NCI-H1048 (cell line): ENCODE results near the gene CCSAP.

Experiments used
- DNase-seq: peaks from one replicate; lab custom pipeline; 2025; lab: John Stamatoyannopoulos, UW

The CCSAP gene

DNA sequence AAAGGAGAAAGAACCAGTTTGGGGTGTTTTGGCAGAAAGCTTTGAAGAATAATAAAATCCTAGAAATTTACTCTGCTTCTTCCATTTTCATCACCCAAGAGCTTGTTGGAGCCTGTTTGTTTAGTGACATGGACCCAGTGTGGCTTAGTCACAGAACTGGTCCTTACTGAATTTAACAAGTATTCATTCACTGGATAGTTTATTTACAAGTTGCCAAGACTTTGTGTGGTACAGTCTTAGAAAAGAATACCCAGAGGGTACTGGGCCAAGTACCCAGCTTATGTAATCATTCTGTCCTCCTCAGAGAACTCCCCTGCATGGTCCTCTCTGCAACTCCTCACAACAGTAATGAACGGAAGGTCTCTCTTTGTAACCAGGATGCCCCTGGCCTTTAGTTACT, 55.6 kb downstream of the CCSAP start:
- DNase-seq = no peak

DNA sequence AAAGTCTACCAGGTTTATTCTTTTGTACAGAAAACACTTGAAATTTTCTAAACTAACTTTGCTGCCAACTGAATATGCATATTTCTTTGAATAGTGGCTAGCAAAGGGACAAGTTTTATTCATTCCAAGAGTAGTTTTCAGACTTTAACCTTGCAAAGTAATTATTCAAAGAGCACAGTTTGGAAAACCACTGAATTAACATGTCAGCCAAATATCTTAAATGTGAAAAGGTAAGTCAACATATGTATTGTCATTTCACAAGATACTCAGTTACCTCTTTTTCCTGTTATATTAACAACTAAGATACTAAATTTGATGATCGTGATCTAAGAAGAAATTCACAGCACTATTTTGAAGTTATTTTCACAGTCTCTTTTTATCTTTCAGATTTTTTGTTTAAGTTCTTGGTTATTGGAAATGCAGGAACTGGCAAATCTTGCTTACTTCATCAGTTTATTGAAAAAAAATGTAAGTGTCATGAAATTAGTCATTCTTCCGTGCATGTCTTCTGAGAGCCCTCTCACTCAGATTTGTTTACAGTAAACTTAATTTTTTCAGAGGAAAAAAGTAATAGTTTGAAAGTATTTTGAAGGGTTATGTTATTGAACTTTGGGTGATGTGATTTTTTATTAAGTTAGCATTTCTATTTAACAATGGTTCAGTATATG, 56.6 kb downstream of the CCSAP start:
- no peak for DNase-seq

DNA sequence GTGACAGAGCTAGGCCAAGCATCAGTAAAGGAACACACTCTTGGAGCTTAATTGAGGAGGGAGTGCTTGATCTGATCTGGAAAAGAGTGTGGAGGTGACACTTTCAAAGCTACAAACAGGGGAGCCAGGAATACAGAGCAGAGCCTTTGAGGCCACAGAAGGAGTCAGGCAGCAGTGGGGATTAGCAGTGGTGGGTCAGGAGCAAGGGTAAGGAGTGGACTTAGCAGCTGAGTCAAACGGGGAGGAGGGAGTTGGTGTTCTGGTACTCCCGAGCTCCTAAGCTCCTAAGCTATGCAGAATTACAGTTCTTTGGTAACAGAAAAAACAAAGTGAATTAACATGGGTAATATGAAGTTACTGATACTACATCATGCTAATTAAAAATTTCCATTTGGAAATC, 57.4 kb downstream of the CCSAP start:
- no peak for DNase-seq

DNA sequence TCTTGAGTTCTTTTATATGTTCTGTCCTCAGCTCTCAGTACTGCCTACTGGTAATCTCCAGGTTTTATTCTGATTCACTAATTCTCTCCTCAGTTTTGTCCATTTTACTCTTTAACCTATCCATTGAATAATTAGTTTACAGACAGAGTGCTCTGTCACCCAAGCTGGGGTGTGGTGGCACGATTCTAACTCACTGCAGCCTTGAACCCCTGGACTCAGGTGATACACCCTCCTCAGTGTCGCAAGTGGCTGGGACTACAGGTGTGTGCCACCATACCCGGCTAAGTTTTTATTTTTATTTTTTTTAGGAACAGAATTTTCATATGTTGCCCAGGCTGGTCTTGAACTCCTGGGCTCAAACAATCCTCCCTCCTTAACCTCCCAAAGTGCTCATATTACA, 58.0 kb downstream of the CCSAP start:
- no peak for DNase-seq

DNA sequence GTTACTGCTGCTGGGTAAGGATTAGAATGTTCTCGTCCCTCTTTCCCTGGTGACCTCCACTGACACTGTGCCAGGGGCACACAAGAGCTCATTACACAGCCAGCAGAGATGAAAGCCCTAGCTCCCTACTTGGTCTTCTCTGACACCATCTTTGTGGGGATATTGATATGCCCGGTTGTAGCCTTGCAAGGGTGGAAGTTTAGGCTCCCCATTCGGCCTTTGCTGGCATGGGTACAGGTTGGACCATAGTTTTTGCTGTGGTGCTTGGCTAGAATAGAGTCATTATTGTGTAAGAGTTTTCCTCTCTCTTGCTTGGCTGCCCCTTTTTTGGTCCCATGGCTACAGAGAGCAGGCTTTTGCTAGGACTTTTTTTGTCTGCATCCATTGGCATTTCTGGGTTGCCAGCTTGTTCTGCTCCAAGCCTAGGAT, 59.6 kb downstream of the CCSAP start:
- DNase-seq = no peak

DNA sequence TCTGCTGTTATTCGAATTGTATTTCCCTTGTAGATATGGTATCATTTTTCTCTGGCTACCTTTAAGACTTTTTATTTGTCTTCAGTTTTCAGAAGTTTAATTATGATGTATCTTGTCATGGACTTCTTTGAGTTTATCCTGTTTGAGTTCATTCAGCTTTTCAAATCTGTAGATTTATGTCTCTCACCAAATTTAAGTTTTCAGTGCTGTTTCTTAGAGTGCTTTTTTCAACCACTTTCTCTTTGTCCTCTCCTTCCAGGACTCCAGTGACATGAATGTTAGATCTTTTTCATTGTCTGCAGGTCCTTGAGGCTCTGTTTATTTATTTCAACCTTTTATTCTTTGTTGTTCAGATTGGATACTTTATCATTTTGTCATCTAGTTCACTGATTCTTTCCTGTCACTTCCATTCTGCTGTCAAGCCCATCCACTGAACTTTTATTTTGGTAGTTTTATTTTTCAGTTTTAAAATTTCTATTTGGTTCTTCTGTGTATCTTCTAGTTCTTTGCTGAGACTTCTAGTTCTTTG, 60.5 kb downstream of the CCSAP start:
- no peak for DNase-seq

DNA sequence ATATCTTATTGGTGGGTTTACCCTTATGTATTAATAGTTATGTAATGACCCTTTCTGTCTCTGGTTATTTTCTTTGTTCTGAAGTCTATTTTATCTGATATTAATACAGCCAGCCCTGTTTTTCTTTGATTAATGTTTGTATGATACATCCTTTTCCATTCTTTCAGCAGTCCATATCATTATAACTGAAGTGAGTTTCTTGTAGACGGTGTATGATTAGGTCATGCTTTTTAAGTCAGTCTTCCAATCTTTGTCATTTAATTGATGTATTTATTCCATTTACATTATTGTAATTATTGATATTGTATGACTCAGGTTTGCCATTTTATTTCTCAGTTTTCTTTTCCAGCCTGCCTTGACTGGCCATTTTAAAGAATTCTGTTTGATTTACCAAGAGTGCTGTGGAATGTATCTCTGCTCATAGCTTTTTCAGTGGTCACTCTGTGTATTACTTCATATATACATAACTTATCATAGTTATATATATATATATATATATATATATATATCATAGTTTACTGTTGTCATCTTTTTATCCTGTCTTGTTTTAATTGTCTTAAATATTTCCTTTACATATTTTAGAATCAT, 61.4 kb downstream of the CCSAP start:
- DNase-seq = no peak

DNA sequence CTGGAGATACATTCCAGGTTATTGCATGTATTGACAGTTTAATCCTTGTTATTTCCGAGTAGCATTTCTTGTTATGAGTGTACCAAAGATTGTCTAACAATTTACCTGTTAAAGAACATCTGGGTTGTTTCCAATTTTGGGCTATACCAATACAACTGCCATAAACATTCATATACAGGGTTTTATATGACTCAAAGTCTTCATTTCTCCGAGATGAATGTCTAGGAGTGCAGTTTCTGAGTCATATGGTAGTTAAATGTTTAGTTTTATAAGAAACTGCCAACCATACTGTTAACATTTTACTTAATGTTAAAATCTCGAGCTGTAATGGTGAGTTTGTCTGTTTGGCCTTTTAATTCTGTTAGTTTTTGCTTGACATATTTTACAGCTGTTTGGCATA, 61.9 kb downstream of the CCSAP start:
- no peak for DNase-seq

DNA sequence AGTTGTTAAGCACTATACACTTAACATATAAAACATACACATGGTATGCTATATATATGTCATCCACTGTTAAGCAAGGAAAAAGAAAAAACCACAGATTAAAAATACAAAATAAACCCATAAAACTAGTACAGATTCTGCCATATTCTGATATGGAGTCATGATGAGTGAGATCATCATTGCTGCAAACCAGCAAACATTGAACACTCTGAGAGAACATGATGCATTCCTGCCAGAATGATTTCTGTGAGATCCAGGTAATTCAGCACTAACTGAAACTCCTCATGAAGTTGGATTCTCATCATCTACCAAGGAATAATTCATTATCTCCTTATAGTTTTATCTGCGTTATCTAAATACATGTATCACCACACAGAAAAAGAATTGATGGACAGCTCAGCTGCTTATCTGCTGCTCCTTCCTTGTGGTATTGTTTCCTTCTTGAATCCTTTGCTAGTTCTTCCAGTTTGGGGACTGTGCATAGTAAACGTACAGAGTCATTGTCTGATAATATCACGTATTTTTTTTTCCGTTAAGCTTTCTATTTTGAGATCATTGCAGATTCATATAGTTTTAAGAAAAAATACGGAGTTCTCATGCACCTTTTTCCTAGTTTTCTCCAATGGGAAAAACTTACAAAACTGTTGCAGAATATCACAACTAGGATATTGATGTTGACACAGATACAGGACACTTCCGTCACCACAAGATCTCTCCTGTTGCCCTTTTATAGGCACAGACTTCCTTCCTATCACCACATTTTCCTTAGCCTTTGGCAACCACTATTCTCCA, 62.6 kb downstream of the CCSAP start:
- no peak for DNase-seq

DNA sequence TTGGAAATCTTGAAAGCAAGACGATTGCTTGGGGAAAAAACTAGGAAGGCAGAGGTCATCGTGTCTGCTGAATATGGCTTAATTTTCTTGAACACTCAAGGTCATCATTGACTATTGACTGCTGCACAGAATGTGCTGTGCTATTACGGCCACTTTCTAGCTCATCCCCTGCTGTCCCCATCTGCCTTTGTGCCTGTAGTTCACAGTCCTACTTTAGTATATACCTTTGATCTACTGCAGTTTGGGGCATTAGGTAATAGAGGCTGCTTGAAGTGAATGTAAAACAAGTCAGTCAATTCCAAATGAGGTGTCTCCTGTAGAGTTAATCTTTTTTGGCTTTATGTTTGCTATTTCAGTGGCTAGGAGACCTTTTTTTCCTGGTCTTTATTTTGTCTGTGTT, 63.6 kb downstream of the CCSAP start:
- DNase-seq = no peak

DNA sequence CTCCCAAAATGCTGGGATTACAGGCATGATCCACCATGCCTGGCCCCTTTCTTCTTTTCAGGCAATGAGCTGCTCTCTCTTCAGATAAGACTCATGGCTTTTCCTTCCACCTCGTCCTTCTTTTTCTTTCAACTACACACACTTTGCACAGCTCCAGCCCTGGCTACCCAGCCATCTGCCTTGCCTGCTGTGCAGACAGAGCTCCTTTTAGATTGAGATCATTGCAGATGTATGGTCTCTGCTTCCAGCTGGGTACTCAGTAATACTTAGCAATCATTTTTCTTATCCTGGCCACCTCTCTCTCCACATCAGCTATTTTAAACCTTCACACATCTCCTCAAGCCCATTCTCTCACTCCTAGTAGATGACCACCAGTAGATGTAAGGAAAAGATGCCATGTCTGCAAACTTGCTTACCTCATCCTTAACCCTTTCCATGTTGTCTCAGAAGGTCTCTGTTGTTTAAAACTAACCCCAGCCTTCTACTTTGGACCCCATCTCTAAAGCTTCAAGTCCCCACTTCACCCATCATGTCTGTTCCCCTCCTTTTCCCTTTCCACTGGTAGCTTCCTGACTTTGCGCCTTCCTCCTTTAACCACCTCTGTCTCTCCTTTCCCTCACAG, 64.6 kb downstream of the CCSAP start:
- DNase-seq = no peak

DNA sequence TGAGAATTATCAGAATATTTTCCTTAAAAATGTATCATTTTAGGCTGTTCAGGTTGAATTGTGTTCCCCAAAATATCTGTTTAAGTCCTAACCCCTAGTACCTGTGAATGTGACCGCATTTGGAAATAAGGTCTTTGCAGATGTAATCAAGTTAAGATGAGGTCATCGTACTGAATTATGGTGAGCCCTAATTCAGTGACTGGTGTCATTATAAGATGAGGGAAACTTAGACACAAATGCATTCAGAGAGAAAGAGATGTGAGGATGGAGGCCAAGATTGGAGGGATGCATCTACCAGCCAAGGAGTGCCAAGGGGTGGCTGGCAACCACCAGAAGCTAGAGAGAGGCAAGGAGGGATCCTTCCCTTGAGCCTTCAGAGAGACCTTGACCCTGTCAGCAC, 67.8 kb downstream of the CCSAP start:
- no peak for DNase-seq

DNA sequence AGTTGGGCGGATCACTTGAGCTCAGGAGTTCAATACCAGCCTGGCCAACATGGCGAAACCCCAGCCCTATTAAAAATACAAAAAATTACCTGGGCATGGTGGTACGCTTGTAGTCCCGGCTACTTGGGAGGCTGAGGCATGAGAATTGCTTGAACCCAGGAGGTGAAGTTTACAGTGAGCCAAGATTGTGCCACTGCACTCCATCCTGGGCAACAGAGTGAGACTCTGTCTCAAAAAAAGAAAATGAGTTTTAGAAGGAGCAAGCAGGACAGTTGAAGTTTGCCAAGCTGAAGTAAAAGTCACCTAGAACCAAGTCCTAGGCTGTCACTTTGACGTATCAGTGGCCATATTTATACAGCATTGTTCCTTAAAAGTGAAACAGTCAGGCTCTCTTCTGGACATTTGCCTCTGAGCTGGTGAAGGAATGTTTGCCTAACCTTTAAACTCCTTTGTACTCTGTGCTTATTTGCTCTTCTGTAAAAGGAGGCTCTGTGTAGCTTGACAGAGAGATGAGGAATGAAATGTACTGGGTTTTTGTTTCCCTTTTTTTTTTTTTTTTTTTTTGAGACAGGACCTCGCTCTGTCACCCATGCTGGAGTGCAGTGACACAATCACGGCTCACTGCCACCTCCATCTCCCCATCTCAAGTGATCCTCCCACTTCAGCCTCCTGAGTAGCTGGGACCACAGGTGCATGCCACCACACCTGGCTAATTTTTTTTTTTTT, 69.2 kb downstream of the CCSAP start:
- DNase-seq = no peak

DNA sequence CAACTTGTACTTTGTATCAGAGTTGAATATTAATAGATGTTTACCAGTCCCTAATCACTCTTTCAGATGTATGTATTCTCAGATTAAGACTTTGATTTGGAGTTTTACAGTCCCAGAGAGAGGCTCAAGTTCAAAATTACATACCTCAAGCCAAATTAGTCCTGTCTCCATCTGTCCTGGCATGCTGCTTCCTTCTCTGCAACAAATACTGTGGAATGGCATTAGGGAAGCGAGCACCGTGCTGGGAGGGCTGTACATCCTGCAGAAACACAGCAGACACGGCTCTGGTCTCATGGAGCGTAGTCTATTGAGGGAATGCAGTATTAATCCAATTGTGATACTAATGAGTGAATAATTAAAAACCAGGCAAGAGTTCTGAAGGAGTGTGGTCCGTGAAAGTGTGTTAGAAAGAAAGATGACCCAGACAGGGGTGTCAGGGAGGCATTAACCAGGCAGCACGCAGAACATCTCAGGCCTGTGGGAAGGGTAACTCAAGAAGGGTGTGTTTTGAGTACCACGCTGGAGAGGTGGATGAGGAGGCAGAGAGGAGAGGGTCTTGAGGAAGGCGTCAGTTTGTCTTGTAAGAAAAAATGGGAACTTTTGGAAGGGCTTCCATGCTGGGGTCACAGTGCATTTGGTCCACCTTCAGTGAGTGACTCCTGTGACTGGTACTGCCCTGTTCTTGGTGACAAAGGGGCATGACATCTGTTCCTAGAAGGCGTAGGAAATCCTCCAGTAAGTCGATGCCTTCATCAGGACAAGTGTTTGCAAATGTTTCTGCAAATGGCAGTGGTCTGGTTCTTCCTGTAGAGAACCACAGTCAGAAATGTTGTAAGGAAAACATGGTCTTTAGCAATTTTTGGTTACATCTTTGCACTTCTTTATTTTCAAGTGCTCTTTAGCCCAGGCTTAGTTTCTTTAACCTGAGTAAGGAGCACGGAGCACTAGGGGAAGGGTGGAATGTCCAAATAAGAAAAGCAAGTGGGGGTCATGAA, 70.4 kb downstream of the CCSAP start:
- no peak for DNase-seq

DNA sequence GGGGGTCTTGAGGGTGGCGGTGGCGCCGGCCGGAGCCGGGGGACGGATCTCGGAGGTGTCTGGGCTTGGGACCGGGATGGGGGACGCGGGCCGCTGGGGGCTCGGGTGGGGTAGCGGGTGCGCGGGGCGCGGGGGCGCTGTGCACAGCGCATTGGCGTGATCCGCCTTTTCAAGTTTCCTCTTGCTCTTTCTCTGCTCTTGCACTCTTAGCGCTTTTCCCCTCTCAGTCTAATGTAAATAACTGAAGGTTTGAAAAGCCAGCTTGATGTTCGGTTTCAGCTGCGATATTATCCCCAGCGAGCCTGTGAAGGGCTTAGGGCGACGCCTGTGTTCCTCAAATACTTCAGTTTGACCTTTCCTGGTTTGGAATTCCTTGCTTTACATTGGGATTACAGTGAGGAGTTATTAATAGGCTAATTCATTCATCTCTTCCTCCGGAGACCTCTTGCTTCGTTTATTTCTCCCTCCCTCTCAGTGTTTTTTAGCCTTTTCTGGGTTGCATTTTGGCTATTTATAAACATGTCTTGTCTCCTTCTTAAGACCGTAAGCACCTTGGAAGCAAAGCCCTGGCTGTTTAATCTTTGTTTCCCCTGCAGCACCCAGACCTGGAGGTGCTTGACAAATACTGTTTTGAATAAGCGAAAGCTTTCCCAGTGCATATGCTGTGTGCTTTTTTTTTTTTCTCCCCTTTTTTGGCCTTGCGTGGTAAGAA, 71.2 kb downstream of the CCSAP start:
- DNase-seq = no peak
